ENCODE measurements around the gene ATP8A2. TPM values are rescaled to one million over a fixed set of nuclear protein-coding genes. Genes with fewer than 3 reads are reported as not detected.

ATP8A2 gene
- total and polyA plus RNA-seq, 10 of the 15 experiments (the other 5 are each of a cell fraction or from before 2014, with no cell fraction given) = 0.01 to 0.04 (median 0.04) TPM; not detected in 7

DNA sequence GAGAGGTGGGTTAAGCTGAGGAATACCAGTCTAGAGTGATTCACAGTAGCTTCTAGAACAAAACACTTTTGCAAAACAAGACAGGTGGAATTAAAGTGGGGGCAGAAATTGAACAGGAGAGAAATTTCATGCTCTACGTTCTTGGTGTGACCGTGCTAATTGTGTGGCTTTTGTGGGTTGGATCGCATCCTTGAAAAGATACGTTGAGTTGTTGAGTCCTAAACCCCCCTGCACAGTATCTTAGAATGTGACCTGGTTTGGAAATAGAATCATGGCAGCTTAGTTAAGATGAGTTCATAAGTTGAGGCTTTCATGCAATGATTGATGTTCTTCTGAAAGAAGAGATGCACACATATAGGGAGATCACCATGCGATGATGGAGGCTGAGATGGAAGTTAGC lies 308.2 kb downstream of the ATP8A2 start:
- no peaks in the 10 kb centered on the region for H3K27me3 ChIP-seq (replicated peaks in 1 of 2; ENCODE audit: control insufficient read depth in 2 of 2, insufficient read depth in 2 of 2, low read length in 1 of 2)
- H3K4me2 ChIP-seq (ENCODE audit: control insufficient read depth, insufficient read depth) = no peak overlapping the region
- ChIA-PET SMC1A (ENCODE audit: uncharacterized antibody, unreplicated experiment) (no interaction called here), CTCF (no interaction called here), POLR2A (no interaction called here), RAD21 (ENCODE audit: unreplicated experiment) (no interaction called here)
- BruUV-seq (replicated peaks) = no TSS peak
- intact Hi-C loops (cut with micrococcal nuclease; ENCODE audit: unreplicated experiment) = no loop called here
- no peak overlapping the region for H2AFZ ChIP-seq (ENCODE audit: control insufficient read depth, low read depth, low read length)
- ATAC-seq (no peak), FAIRE-seq (no peak), DNase-seq (ENCODE audit: low read depth, low spot score) (no peak)
- no peaks in the 10 kb centered on the region for H4K20me1 ChIP-seq (ENCODE audit: control insufficient read depth, insufficient read depth)
- TF ChIP-seq, protein P1, sequence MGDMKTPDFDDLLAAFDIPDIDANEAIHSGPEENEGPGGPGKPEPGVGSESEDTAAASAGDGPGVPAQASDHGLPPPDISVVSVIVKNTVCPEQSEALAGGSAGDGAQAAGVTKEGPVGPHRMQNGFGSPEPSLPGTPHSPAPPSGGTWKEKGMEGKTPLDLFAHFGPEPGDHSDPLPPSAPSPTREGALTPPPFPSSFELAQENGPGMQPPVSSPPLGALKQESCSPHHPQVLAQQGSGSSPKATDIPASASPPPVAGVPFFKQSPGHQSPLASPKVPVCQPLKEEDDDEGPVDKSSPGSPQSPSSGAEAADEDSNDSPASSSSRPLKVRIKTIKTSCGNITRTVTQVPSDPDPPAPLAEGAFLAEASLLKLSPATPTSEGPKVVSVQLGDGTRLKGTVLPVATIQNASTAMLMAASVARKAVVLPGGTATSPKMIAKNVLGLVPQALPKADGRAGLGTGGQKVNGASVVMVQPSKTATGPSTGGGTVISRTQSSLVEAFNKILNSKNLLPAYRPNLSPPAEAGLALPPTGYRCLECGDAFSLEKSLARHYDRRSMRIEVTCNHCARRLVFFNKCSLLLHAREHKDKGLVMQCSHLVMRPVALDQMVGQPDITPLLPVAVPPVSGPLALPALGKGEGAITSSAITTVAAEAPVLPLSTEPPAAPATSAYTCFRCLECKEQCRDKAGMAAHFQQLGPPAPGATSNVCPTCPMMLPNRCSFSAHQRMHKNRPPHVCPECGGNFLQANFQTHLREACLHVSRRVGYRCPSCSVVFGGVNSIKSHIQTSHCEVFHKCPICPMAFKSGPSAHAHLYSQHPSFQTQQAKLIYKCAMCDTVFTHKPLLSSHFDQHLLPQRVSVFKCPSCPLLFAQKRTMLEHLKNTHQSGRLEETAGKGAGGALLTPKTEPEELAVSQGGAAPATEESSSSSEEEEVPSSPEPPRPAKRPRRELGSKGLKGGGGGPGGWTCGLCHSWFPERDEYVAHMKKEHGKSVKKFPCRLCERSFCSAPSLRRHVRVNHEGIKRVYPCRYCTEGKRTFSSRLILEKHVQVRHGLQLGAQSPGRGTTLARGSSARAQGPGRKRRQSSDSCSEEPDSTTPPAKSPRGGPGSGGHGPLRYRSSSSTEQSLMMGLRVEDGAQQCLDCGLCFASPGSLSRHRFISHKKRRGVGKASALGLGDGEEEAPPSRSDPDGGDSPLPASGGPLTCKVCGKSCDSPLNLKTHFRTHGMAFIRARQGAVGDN (IDR thresholded peaks at IDR 0.05) = no peak
- TF ChIP-seq TBL1XR1 (IDR thresholded peaks at IDR 0.05; ENCODE audit: low read depth, low read length) = no peak
- TF ChIP-seq, protein P2, sequence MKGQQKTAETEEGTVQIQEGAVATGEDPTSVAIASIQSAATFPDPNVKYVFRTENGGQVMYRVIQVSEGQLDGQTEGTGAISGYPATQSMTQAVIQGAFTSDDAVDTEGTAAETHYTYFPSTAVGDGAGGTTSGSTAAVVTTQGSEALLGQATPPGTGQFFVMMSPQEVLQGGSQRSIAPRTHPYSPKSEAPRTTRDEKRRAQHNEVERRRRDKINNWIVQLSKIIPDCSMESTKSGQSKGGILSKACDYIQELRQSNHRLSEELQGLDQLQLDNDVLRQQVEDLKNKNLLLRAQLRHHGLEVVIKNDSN (IDR thresholded peaks at IDR 0.05; ENCODE audit: borderline replicate concordance, extremely low read length, insufficient read depth, low read depth, low read length) = no peak
- TF ChIP-seq KAT2A (conservative IDR thresholded peaks at IDR 0.05; ENCODE audit: control insufficient read depth, low read depth, low read length) = no peak
- no peak for TF ChIP-seq STAT3 (IDR thresholded peaks at IDR 0.05; ENCODE audit: low read depth, low read length)
- TF ChIP-seq EGR1 (IDR thresholded peaks at IDR 0.05; ENCODE audit: borderline replicate concordance in 1 of 2, low read depth in 2 of 2, low read length in 2 of 2) = no peak
- TF ChIP-seq NR2F1 (conservative IDR thresholded peaks at IDR 0.05) = no peak
- TF ChIP-seq ZNF217 (IDR thresholded peaks at IDR 0.05) = no peak
- TF ChIP-seq RELA (IDR thresholded peaks at IDR 0.05; ENCODE audit: borderline replicate concordance, partially characterized antibody) = no peak
- TF ChIP-seq HDAC2 (IDR thresholded peaks at IDR 0.05) = no peak
- TF ChIP-seq IKZF1 (conservative IDR thresholded peaks at IDR 0.05) = no peak
- no peak overlapping the region for H3K27ac ChIP-seq (ENCODE audit: control insufficient read depth, insufficient read depth)
- in situ Hi-C loops (cut with MboI) = no loop called here
- no peak overlapping the region for H3K4me3 ChIP-seq
- H3K79me2 ChIP-seq (ENCODE audit: control insufficient read depth, insufficient read depth, low read length) = no peaks in the 10 kb centered on the region
- H3K9ac ChIP-seq (ENCODE audit: control insufficient read depth, insufficient read depth, low read length) = no peak overlapping the region
- no peaks in the 10 kb centered on the region for H3K4me1 ChIP-seq (ENCODE audit: control insufficient read depth, insufficient read depth, low read length)
- no peaks in the 10 kb centered on the region for H3K9me3 ChIP-seq (replicated peaks; ENCODE audit: control insufficient read depth, insufficient read depth, low read length)
- WGBS (ENCODE audit: insufficient coverage, insufficient replicate concordance, low lambda C conversion rate, missing lambda C conversion rate) = 62% methylated on average over 5 of the region's 5 CpGs
- no peaks in the 10 kb centered on the region for H3K36me3 ChIP-seq (ENCODE audit: control insufficient read depth in 2 of 2, insufficient read depth in 2 of 2, low read length in 1 of 2)

Measured in GM12878 (cell line).